Caco-2 (cell line): ENCODE results near the gene SARNP. TPM values are rescaled to one million over a fixed set of nuclear protein-coding genes. Genes with fewer than 3 reads are reported as not detected.

Experiments used
- BruUV-seq: library from RNA; stranded (reverse); fragments of 400-500 nt; replicated peaks from 2 replicates; lab custom pipeline; 2021; lab: Mats Ljungman, UMichigan
- CTCF ChIA-PET: fragments of 300-600 bp; sonication (Branson Sonifier 250); formaldehyde crosslinking; loops from one replicate; lab custom pipeline; 2022; ENCODE audit warnings: antibody characterized with exemption; lab: Charles Lee
- POLR2A ChIA-PET: fragments of 300-600 bp; sonication (Branson Sonifier 250); formaldehyde crosslinking; loops from one replicate; lab custom pipeline; 2022; ENCODE audit warnings: antibody characterized with exemption; lab: Charles Lee
- DNase-seq, 2 experiments: peaks; one replicate each; pipeline versions ENCODE4 v3.0.0 to v3.0.0-alpha.2; 2020 to 2022
- H3K27me3 ChIP-seq: replicated peaks from 2 replicates; pipeline ENCODE4 v1.6.0; 2011; ENCODE audit warnings: low read length; ENCODE audit not compliant: control insufficient read depth, insufficient read depth
- H3K36me3 ChIP-seq: 2 replicates; pipeline ENCODE4 v1.5.1; 2011; ENCODE audit warnings: low read length; ENCODE audit not compliant: control insufficient read depth, insufficient read depth
- H3K4me1 ChIP-seq: fragments of 250-450 bp; sonication (Bioruptor Pico); 2 replicates; pipeline ENCODE4 v1.5.1; 2020; ENCODE audit warnings: mild to moderate bottlenecking
- H3K4me3 ChIP-seq: 2 replicates; pipeline ENCODE4 v1.5.1; 2011; ENCODE audit warnings: low read depth, mild to moderate bottlenecking, control low read depth, low read length
- H3K9me3 ChIP-seq: fragments of 250-450 bp; sonication (Bioruptor Pico); 2 replicates; pipeline ENCODE4 v1.5.1; 2020; ENCODE audit warnings: mild to moderate bottlenecking, moderate library complexity
- H3K27ac Mint-ChIP-seq: one replicate; pipeline ENCODE4 v1.8.0; 2022; ENCODE audit warnings: mixed read lengths; ENCODE audit not compliant: unreplicated experiment
- H3K27me3 Mint-ChIP-seq: one replicate; pipeline ENCODE4 v1.8.0; 2022; ENCODE audit warnings: mixed read lengths; ENCODE audit not compliant: insufficient read depth, unreplicated experiment
- H3K36me3 Mint-ChIP-seq: one replicate; pipeline ENCODE4 v1.8.0; 2022; ENCODE audit warnings: mild to moderate bottlenecking, mixed read lengths; ENCODE audit not compliant: insufficient read depth, unreplicated experiment
- H3K4me1 Mint-ChIP-seq: one replicate; pipeline ENCODE4 v1.8.0; 2022; ENCODE audit warnings: low read depth, mixed read lengths; ENCODE audit not compliant: unreplicated experiment
- H3K4me3 Mint-ChIP-seq: one replicate; pipeline ENCODE4 v1.8.0; 2022; ENCODE audit warnings: mild to moderate bottlenecking, moderate library complexity, mixed read lengths; ENCODE audit not compliant: unreplicated experiment
- H3K9me3 Mint-ChIP-seq: one replicate; pipeline ENCODE4 v1.8.0; 2022; ENCODE audit warnings: mixed read lengths; ENCODE audit not compliant: unreplicated experiment
- intact Hi-C: fragments of 100-400 bp; cut with micrococcal nuclease; formaldehyde crosslinking; loops from one replicate; pipeline ENCODE4 v1.10.0; 2022; ENCODE audit not compliant: unreplicated experiment
- total RNA-seq: library from RNA; stranded (reverse); gene quantifications from 2 replicates; pipeline ENCODE4 v1.2.3, GENCODE V29; 2022
- TF ChIP-seq, protein P1 (sequence below), 2 experiments: fragments of 200-600 bp in 1 of 2; IDR thresholded peaks; 1 replicate in 1 of 2; 2 replicates in 1 of 2; pipeline versions ENCODE4 v1.5.1 to v1.8.0; 2011 to 2022; ENCODE audit warnings: antibody characterized with exemption in 1 of 2, control low read depth in 1 of 2, inconsistent platforms in 1 of 2, low read depth in 1 of 2, low read length in 1 of 2, mild to moderate bottlenecking in 1 of 2, moderate library complexity in 1 of 2; ENCODE audit not compliant: insufficient read depth in 1 of 2, severe bottlenecking in 1 of 2, unreplicated experiment in 1 of 2

The SARNP gene
- total RNA-seq, 1 experiment from 2014 or later, result 77.6 TPM

DNA sequence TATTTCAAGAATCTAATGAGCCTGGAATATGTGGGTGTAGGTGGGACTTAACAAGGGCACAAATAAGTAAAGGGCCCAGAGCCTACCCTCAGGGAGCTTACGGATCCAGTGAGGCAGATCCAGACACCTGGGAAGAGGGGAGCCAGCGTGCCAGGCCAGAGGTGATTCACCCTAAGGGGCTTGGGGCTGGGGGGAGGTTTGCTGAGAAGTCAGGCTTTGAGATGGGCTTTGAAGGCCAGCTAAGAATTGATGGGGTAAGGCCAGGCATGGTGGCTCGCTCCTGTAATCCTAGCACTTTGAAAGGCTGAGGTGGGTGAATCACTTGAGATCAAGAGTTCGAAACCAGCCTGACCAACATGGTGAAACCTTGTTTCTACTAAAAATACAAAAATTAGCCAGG, 25.9 kb upstream of the SARNP start:
- Histone ChIP-seq H3K36me3 (no peaks in the 10 kb centered on the region), H3K4me1 (peaks cover 9% of the 10 kb centered on the region), H3K9me3 (no peaks in the 10 kb centered on the region), H3K27me3 (no peaks in the 10 kb centered on the region), H3K4me3 (no peak overlapping the region)
- no peaks in the 10 kb centered on the region for H3K36me3 Mint-ChIP-seq
- TF ChIP-seq, protein P1, sequence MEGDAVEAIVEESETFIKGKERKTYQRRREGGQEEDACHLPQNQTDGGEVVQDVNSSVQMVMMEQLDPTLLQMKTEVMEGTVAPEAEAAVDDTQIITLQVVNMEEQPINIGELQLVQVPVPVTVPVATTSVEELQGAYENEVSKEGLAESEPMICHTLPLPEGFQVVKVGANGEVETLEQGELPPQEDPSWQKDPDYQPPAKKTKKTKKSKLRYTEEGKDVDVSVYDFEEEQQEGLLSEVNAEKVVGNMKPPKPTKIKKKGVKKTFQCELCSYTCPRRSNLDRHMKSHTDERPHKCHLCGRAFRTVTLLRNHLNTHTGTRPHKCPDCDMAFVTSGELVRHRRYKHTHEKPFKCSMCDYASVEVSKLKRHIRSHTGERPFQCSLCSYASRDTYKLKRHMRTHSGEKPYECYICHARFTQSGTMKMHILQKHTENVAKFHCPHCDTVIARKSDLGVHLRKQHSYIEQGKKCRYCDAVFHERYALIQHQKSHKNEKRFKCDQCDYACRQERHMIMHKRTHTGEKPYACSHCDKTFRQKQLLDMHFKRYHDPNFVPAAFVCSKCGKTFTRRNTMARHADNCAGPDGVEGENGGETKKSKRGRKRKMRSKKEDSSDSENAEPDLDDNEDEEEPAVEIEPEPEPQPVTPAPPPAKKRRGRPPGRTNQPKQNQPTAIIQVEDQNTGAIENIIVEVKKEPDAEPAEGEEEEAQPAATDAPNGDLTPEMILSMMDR (IDR thresholded peaks at IDR 0.05; ENCODE audit: insufficient read depth in 1 of 2, low read depth in 1 of 2, low read length in 1 of 2, severe bottlenecking in 1 of 2, unreplicated experiment in 1 of 2), result no peak
- H3K9me3 Mint-ChIP-seq, result no peaks in the 10 kb centered on the region
- DNase-seq, result no peak
- no peaks in the 10 kb centered on the region for H3K27me3 Mint-ChIP-seq
- H3K4me1 Mint-ChIP-seq, result peaks cover 13% of the 10 kb centered on the region
- BruUV-seq, result no TSS peak
- H3K4me3 Mint-ChIP-seq, result no peak overlapping the region
- CTCF ChIA-PET, result no interaction called here
- POLR2A ChIA-PET, result no interaction called here
- peak overlapping the region; percentile 43 for H3K27ac Mint-ChIP-seq
- intact Hi-C loops, result no loop called here

DNA sequence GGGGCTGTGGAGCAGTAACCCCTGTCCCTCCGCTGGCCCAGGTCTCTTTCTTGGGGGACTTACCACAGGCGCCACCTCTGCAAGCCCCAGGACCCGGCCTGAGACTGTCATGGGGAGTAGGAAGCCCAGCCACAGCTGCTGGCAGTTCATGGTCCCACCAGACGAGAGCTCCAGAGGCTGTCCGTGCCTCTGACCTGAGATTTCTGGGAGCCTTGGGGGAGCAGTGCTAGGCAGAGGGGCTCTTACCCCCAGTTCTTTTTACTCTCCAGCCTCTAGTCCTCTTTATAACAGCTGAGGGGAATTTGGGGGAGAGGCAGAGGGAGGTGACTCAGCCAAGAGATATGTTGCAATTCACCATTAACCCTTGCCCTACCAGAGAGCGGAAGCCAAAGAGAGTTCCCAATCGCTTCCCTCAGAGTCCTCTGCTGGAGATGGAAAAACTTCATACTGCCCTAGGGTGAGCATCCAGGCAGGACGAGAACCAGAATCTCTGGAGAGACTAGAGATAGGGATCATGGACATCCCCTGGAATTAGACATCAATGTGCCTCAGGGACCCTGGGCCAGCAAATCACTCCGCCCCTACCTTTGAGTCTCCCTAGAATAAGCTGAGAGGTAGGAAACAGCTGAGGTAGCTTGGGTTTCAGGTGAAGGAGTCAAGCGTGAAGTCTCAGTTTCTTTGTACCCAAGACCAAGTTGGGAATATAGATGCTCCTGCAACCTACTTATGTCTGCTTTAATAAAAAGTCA, 25.3 kb upstream of the SARNP start, which contains the start of gene MMP19:
Gene MMP19, minus strand, starts transcription at position 256 of the 749 bp plus-strand sequence. Its CDS starts 106 bp downstream, at position 150.
- ChIA-PET CTCF (no interaction called here), POLR2A (interaction anchor here (0.5 to 0.6 kb wide), 2 partner anchors 12 to 138 kb away, joined by 3 to 10 read pairs; no protein-coding TSS in a partner anchor)
- Histone ChIP-seq H3K9me3 (no peaks in the 10 kb centered on the region), H3K27me3 (no peaks in the 10 kb centered on the region), H3K4me3 (no peak within 1 kb of the TSS), H3K36me3 (no peaks in the 10 kb centered on the region), H3K4me1 (peaks cover 9% of the 10 kb centered on the region)
- BruUV-seq, result no TSS peak
- TF ChIP-seq, protein P1 (IDR thresholded peaks at IDR 0.05; ENCODE audit: insufficient read depth in 1 of 2, low read depth in 1 of 2, low read length in 1 of 2, severe bottlenecking in 1 of 2, unreplicated experiment in 1 of 2), result no peak
- Mint-ChIP-seq H3K27me3 (no peaks in the 10 kb centered on the region), H3K36me3 (no peaks in the 10 kb centered on the region), H3K9me3 (no peaks in the 10 kb centered on the region), H3K4me1 (peaks cover 15% of the 10 kb centered on the region), H3K27ac (peak within 1 kb of the TSS; percentile 43), H3K4me3 (peak within 1 kb of the TSS; percentile 41)
- DNase-seq, result peak in 1 of 2 experiments; percentile 52
- intact Hi-C loops, result no loop called here

DNA sequence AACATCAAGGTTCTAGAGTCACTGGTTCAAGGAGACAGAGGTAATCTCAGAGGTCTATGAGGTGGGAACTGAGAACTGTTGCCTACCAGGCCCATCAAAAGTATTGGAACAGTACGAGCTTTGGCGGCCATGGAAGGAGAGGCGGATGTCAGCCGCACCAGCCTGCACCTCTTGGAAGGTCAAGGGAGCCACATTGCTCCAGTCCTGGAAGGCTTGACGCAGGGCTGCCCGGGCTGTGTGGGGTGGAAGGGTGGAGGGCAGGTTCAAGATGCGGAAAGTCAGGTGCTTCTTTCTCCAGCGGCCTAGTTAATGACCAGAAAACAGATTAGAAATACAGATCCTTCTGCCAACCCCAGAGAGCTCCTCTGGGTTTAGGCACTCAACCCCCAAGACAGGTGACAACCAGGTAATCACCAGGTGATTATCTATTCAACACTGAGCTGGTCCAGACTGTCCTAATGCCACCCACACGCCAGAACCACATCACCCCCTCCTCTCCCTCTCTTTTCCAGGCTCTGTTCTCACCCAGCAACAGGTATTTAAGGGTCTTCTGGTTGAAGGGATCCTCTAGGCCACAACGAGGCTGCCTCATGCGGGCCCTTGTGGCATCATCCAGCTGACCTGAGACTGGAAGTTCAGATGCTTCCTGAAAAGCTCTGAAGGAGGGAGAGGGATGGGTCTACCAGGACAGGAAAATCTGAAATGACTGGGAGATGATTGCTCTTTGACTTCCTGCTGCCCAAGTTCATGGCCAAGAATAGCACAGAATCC, 23.2 kb upstream of the SARNP start:
- Histone ChIP-seq H3K36me3 (no peaks in the 10 kb centered on the region), H3K27me3 (no peaks in the 10 kb centered on the region), H3K4me1 (peaks cover 9% of the 10 kb centered on the region), H3K4me3 (no peak overlapping the region), H3K9me3 (no peaks in the 10 kb centered on the region)
- no peaks in the 10 kb centered on the region for H3K27me3 Mint-ChIP-seq
- no peaks in the 10 kb centered on the region for H3K9me3 Mint-ChIP-seq
- H3K4me1 Mint-ChIP-seq, result peaks cover 15% of the 10 kb centered on the region
- CTCF ChIA-PET, result no interaction called here
- H3K27ac Mint-ChIP-seq, result no peak overlapping the region
- H3K4me3 Mint-ChIP-seq, result no peak overlapping the region
- no TSS peak for BruUV-seq
- DNase-seq, result no peak
- H3K36me3 Mint-ChIP-seq, result peaks cover 5% of the 10 kb centered on the region
- TF ChIP-seq, protein P1 (IDR thresholded peaks at IDR 0.05; ENCODE audit: insufficient read depth in 1 of 2, low read depth in 1 of 2, low read length in 1 of 2, severe bottlenecking in 1 of 2, unreplicated experiment in 1 of 2), result no peak
- POLR2A ChIA-PET, result no interaction called here
- intact Hi-C loops, result no loop called here
